ENCODE measurements around the gene DPP10.

Gene DPP10

DNA sequence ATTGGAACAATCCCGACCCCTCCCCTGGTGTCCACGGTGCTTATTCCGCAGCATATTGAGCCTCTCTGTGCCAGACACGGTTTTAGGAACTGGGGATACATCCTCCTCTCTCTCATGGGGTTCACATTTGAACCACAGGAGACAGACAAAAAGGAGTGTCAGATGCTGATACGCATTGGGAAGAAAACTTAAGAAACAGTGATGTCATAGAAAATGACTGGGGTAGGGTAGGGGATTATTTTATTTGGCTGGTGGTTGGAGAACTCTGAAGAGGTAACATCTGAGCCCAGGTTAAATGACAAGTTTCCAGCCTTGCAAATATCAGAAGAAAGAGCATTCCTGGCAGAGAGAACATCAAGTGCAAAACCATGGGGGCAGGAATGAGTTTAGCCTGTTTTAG, 344.5 kb downstream of the DPP10 start:
- H3K36me3 ChIP-seq (ENCODE audit: insufficient read depth, low read length) = no peaks in the 10 kb centered on the region
- H3K4me3 ChIP-seq (ENCODE audit: low read depth, low read length, poor library complexity, severe bottlenecking) = no peak overlapping the region
- no peaks in the 10 kb centered on the region for H3K27me3 ChIP-seq (ENCODE audit: insufficient read depth, low read length)
- H3F3A ChIP-seq (ENCODE audit: insufficient read depth, low read length) = no peaks in the 10 kb centered on the region
- H3K79me2 ChIP-seq (ENCODE audit: insufficient read depth, low read length) = no peaks in the 10 kb centered on the region
- no peak overlapping the region for H3K27ac ChIP-seq (ENCODE audit: low read depth, low read length, poor library complexity, severe bottlenecking)
- H2AFZ ChIP-seq (ENCODE audit: low read length) = no peak overlapping the region
- no peaks in the 10 kb centered on the region for H3K9me2 ChIP-seq (ENCODE audit: low read depth, low read length)
- H3K9me3 ChIP-seq (ENCODE audit: low read length) = no peaks in the 10 kb centered on the region
- no peaks in the 10 kb centered on the region for H4K20me1 ChIP-seq (ENCODE audit: insufficient read depth, low read length)
- H3K4me1 ChIP-seq (ENCODE audit: insufficient read depth, low read length, severe bottlenecking) = no peaks in the 10 kb centered on the region
- no peak for TF ChIP-seq EZH2 (IDR thresholded peaks at IDR 0.05; ENCODE audit: borderline replicate concordance, low read length)
- TF ChIP-seq, protein P1, sequence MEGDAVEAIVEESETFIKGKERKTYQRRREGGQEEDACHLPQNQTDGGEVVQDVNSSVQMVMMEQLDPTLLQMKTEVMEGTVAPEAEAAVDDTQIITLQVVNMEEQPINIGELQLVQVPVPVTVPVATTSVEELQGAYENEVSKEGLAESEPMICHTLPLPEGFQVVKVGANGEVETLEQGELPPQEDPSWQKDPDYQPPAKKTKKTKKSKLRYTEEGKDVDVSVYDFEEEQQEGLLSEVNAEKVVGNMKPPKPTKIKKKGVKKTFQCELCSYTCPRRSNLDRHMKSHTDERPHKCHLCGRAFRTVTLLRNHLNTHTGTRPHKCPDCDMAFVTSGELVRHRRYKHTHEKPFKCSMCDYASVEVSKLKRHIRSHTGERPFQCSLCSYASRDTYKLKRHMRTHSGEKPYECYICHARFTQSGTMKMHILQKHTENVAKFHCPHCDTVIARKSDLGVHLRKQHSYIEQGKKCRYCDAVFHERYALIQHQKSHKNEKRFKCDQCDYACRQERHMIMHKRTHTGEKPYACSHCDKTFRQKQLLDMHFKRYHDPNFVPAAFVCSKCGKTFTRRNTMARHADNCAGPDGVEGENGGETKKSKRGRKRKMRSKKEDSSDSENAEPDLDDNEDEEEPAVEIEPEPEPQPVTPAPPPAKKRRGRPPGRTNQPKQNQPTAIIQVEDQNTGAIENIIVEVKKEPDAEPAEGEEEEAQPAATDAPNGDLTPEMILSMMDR (IDR thresholded peaks at IDR 0.05; ENCODE audit: low read length) = no peak
- no peak overlapping the region for H3K4me2 ChIP-seq (ENCODE audit: low read length)
- no peak overlapping the region for H3K9ac ChIP-seq (ENCODE audit: low read length)

DNA sequence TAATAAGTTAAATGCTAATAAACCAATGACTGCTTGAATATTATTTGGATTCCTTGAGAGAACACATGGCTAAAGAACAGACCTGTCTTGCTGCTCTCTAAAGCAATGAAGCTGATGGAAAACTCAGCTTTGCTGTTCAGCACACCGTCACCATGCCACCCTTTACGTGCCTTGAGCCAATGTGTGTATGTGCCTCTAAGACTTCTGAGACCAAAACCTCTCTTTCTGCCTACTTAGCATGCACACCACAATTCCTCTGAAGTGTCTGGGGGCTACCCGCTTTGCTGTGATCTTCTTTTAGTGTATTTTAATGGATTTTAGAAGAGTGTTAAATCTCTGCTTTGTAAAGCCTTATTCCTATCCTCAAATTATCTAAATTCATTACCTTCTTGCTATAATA, 345.0 kb downstream of the DPP10 start:
- Histone ChIP-seq H3K4me1 (ENCODE audit: insufficient read depth, low read length, severe bottlenecking) (no peaks in the 10 kb centered on the region), H3K27ac (ENCODE audit: low read depth, low read length, poor library complexity, severe bottlenecking) (no peak overlapping the region), H4K20me1 (ENCODE audit: insufficient read depth, low read length) (no peaks in the 10 kb centered on the region), H3K4me3 (ENCODE audit: low read depth, low read length, poor library complexity, severe bottlenecking) (no peak overlapping the region), H3K4me2 (ENCODE audit: low read length) (no peak overlapping the region), H3F3A (ENCODE audit: insufficient read depth, low read length) (no peaks in the 10 kb centered on the region), H3K79me2 (ENCODE audit: insufficient read depth, low read length) (no peaks in the 10 kb centered on the region), H3K9me3 (ENCODE audit: low read length) (no peaks in the 10 kb centered on the region), H2AFZ (ENCODE audit: low read length) (no peak overlapping the region), H3K27me3 (ENCODE audit: insufficient read depth, low read length) (no peaks in the 10 kb centered on the region), H3K9ac (ENCODE audit: low read length) (no peak overlapping the region), H3K36me3 (ENCODE audit: insufficient read depth, low read length) (no peaks in the 10 kb centered on the region), H3K9me2 (ENCODE audit: low read depth, low read length) (no peaks in the 10 kb centered on the region)
- no peak for TF ChIP-seq EZH2 (IDR thresholded peaks at IDR 0.05; ENCODE audit: borderline replicate concordance, low read length)
- TF ChIP-seq, protein P1 (IDR thresholded peaks at IDR 0.05; ENCODE audit: low read length) = no peak

DNA sequence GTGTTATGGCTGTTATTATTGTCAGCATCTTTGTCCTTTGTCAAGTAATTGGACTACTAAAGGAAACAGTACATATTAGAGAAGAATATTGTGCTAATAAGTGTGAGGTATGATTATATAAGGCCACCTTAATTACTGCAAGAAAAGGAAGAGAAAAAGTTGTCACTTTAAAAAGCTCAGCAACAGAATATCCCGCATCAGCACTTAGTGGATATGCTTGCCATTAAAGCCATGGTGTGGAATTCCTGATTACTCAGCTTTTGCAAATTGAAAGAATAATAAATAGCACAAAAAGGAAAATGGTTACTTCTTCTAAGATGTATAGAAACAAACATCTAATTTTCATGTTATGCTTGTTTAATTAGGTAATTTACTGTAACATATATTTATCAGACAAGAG, 347.5 kb downstream of the DPP10 start:
- Histone ChIP-seq H3K36me3 (ENCODE audit: insufficient read depth, low read length) (no peaks in the 10 kb centered on the region), H3K9me2 (ENCODE audit: low read depth, low read length) (no peaks in the 10 kb centered on the region), H3K79me2 (ENCODE audit: insufficient read depth, low read length) (no peaks in the 10 kb centered on the region), H3K4me2 (ENCODE audit: low read length) (no peak overlapping the region), H3K4me3 (ENCODE audit: low read depth, low read length, poor library complexity, severe bottlenecking) (no peak overlapping the region), H3K27me3 (ENCODE audit: insufficient read depth, low read length) (no peaks in the 10 kb centered on the region), H3F3A (ENCODE audit: insufficient read depth, low read length) (no peaks in the 10 kb centered on the region), H3K9me3 (ENCODE audit: low read length) (no peaks in the 10 kb centered on the region), H3K9ac (ENCODE audit: low read length) (no peak overlapping the region), H2AFZ (ENCODE audit: low read length) (no peak overlapping the region), H4K20me1 (ENCODE audit: insufficient read depth, low read length) (no peaks in the 10 kb centered on the region), H3K4me1 (ENCODE audit: insufficient read depth, low read length, severe bottlenecking) (no peaks in the 10 kb centered on the region), H3K27ac (ENCODE audit: low read depth, low read length, poor library complexity, severe bottlenecking) (no peak overlapping the region)
- TF ChIP-seq, protein P1 (IDR thresholded peaks at IDR 0.05; ENCODE audit: low read length) = no peak
- no peak for TF ChIP-seq EZH2 (IDR thresholded peaks at IDR 0.05; ENCODE audit: borderline replicate concordance, low read length)

All from OCI-LY1 (cell line).